Activated CD4-positive, alpha-beta T cell treated with anti-CD3 and anti-CD28 coated beads for 36 hours (primary cell): ENCODE measurements around the gene SERINC1. TPM values are rescaled to one million over a fixed set of nuclear protein-coding genes. Genes with fewer than 3 reads are reported as not detected.
"Not testable (repeated sequence)": the region's sequence is repeated elsewhere in the genome, so short reads cannot be mapped to it uniquely, and the experiment has no call there.

Experiments used
- ATAC-seq: fragments of 200-7000 bp; cut with Tn5 transposase; one replicate; pipeline ENCODE4 v1.10.0; 2021; ENCODE audit warnings: mild to moderate bottlenecking, moderate library complexity
- CTCF ChIA-PET: fragments of 350-600 bp; sonication (Branson Sonifier 250); formaldehyde crosslinking; loops from one replicate; lab custom pipeline; 2021; ENCODE audit warnings: antibody characterized with exemption; lab: Charles Lee
- POLR2A ChIA-PET: fragments of 350-600 bp; sonication (Branson Sonifier 250); formaldehyde crosslinking; loops from one replicate; lab custom pipeline; 2021; ENCODE audit warnings: antibody characterized with exemption, inconsistent platforms; lab: Charles Lee
- DNase-seq: peaks from one replicate; pipeline ENCODE4 v3.0.0-alpha.2; 2020
- H3K27ac Mint-ChIP-seq: one replicate; pipeline ENCODE4 v1.8.0; 2021; ENCODE audit warnings: mixed read lengths
- H3K27me3 Mint-ChIP-seq: one replicate; pipeline ENCODE4 v1.8.0; 2021; ENCODE audit warnings: mixed read lengths
- H3K36me3 Mint-ChIP-seq: one replicate; pipeline ENCODE4 v1.8.0; 2021; ENCODE audit warnings: low read depth, mixed read lengths
- H3K4me1 Mint-ChIP-seq: one replicate; pipeline ENCODE4 v1.8.0; 2021; ENCODE audit warnings: mixed read lengths
- H3K4me3 Mint-ChIP-seq: one replicate; pipeline ENCODE4 v1.8.0; 2021; ENCODE audit warnings: mild to moderate bottlenecking, moderate library complexity, mixed read lengths
- H3K9me3 Mint-ChIP-seq: one replicate; pipeline ENCODE4 v1.8.0; 2021; ENCODE audit warnings: low read depth, mixed read lengths
- intact Hi-C, 2 experiments: fragments of 100-400 bp; cut with DNase I in 1 of 2; cut with micrococcal nuclease in 1 of 2; formaldehyde crosslinking; loops; one replicate each; pipeline versions ENCODE4 v1.14.2 to v1.15.1; 2022 to 2024; cut with DNase I, micrococcal nuclease
- total RNA-seq, 2 experiments: library from RNA; stranded (reverse); gene quantifications; one replicate each; pipeline ENCODE4 v1.2.3, GENCODE V29; 2021

Gene SERINC1
- total RNA-seq, 2 experiments from 2014 or later = 35.2 to 46.3 TPM

- no peaks in the 10 kb centered on the region for H3K4me1 Mint-ChIP-seq
- no peak overlapping the region for H3K4me3 Mint-ChIP-seq
- no peak for ATAC-seq
- DNase-seq = no peak
- H3K27ac Mint-ChIP-seq = no peak overlapping the region
- no peaks in the 10 kb centered on the region for H3K9me3 Mint-ChIP-seq
- CTCF ChIA-PET = interaction anchor here (1.2 to 2.2 kb wide), 2 partner anchors 54 to 84 kb away, joined by 3 to 15 read pairs; no protein-coding TSS in a partner anchor
- no peaks in the 10 kb centered on the region for H3K27me3 Mint-ChIP-seq
- intact Hi-C loops = loop anchor here (1.0 to 5.0 kb wide), 4 partner anchors 54 to 841 kb away; no protein-coding TSS in a partner anchor
- POLR2A ChIA-PET = no interaction called here
- H3K36me3 Mint-ChIP-seq = peaks cover 5% of the 10 kb centered on the region
Measured at GRCh38 chr6:122476131-122476530, 4.5 kb upstream of the SERINC1 start.

DNA sequence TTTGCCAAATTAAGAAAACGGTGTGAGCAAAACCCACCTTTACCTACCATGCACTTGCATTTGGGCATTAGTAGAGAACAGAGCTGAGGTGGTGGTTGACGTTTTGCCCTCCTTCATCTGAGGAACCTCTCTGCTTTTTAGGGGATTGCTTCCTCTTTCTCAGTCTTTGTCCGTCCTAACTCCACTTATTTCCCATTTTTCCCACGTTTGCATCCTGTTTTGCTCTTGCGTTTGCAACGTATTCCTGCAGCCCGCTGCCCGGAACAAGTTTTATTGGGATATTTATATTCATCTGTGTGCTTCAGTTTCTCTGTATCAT is 374 bp upstream of the SERINC1 start:
- intact Hi-C loops = no loop called here
- Mint-ChIP-seq H3K36me3 (peaks cover 20% of the 10 kb centered on the region), H3K4me3 (peak overlapping the region; percentile 96), H3K27me3 (no peaks in the 10 kb centered on the region), H3K4me1 (peaks cover 25% of the 10 kb centered on the region), H3K27ac (peak overlapping the region; percentile 100), H3K9me3 (no peaks in the 10 kb centered on the region)
- DNase-seq (no peak), ATAC-seq (peak; percentile 35)
- POLR2A ChIA-PET = interaction anchor here (0.7 to 1.7 kb wide), 3 partner anchors 73 to 79 kb away, joined by 3 to 13 read pairs (median 4); partner anchors contain the start of gene HSF2
- CTCF ChIA-PET = interaction anchor here (1.0 to 1.6 kb wide), 4 partner anchors 58 to 90 kb away, joined by 3 to 6 read pairs (median 4); partner anchors contain the start of gene HSF2

DNA sequence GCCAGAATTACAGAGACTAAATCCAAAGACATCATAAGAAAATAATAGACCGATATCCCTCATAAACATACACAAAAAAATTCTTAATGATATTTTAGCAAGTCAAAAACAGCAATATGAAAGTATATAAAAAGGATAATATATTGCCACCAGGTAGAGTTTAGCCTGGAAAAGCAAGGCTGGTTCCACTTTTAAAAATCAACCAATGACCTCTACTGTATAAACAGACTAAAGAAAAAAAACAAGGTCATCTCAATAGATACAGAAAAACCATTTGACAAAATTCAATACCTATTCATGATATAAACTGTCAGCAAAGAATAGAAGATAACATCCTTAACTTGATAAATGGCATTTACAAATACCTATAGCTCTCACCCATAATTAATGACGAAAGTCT is 9.7 kb downstream of the SERINC1 start:
- peaks cover 33% of the 10 kb centered on the region for H3K36me3 Mint-ChIP-seq
- peak overlapping the region; percentile 17 for H3K27ac Mint-ChIP-seq
- no peak overlapping the region for H3K4me3 Mint-ChIP-seq

DNA sequence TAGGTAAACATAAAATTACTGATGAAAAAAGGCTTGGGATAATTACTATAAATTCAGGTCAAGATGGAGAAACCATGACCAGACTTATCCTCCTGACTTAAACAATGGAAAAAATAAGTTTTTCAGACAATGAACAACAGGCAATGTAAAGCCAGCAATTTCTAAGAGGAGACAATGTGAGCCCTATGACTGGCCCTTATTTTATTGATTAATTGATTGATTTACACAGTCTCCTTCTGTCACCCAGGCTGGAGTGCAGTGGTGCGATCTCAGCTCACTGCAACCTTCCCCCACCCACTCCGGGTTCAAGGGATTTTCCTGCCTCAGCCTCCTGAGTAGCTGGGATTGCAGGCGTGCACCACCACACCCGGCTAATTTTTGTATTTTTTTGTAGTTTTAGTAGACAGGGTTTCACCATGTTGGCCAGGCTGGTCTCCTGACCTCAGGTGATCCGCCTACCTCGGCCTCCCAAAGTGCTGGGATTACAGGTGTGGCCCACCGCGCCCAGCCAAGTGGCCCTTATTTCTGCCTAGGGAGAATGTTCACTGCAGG is 11.7 kb downstream of the SERINC1 start:
- CTCF ChIA-PET = interaction anchor here (0.6 kb wide), 1 partner anchor 48 kb away, joined by 3 read pairs; no protein-coding TSS in a partner anchor
- intact Hi-C loops, H3K9me3 Mint-ChIP-seq, H3K4me3 Mint-ChIP-seq, H3K27me3 Mint-ChIP-seq, ATAC-seq, DNase-seq, POLR2A ChIA-PET: not testable (repeated sequence)
- Mint-ChIP-seq H3K4me1 (peaks cover 74% of the 10 kb centered on the region), H3K36me3 (peaks cover 32% of the 10 kb centered on the region), H3K27ac (peak overlapping the region; percentile 71)

More for the DNA sequence above, 9.7 kb downstream of the SERINC1 start:
- CTCF ChIA-PET = no interaction called here
- Mint-ChIP-seq H3K9me3 (no peaks in the 10 kb centered on the region), H3K4me1 (peaks cover 85% of the 10 kb centered on the region), H3K27me3 (no peaks in the 10 kb centered on the region)
- ATAC-seq (no peak), DNase-seq (no peak)
- POLR2A ChIA-PET = no interaction called here
- intact Hi-C loops = loop anchor here in 1 of 2 experiments (1.0 to 2.0 kb wide), 2 partner anchors 8 to 17 kb away; no protein-coding TSS in a partner anchor

DNA sequence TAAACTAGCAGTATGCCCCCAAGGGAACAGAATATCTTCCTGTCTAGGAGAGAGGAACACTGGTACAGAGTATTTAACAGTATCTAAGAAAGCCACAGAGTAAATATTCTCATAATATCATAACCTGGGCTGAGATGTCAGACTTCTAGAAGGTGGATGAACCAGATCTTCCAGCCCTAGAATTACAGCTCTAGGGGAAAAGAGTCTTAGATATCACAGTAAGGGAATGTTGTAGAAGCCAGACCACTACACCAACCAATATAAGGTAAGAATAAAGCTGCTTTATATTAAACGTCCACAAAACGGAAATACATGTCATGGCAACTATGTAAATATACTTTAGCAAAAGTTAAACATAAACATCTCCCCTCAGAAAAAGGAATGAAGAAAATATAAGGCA is 12.4 kb downstream of the SERINC1 start:
- POLR2A ChIA-PET = no interaction called here
- DNase-seq (no peak), ATAC-seq (no peak)
- no peaks in the 10 kb centered on the region for H3K27me3 Mint-ChIP-seq
- CTCF ChIA-PET = interaction anchor here (0.6 to 1.7 kb wide), 2 partner anchors 10 to 1139 kb away, joined by 3 to 8 read pairs; no protein-coding TSS in a partner anchor
- no peaks in the 10 kb centered on the region for H3K9me3 Mint-ChIP-seq
- H3K4me1 Mint-ChIP-seq = peaks cover 71% of the 10 kb centered on the region
- H3K4me3 Mint-ChIP-seq = no peak overlapping the region
- intact Hi-C loops = no loop called here
- peaks cover 36% of the 10 kb centered on the region for H3K36me3 Mint-ChIP-seq
- H3K27ac Mint-ChIP-seq = peak overlapping the region; percentile 71

DNA sequence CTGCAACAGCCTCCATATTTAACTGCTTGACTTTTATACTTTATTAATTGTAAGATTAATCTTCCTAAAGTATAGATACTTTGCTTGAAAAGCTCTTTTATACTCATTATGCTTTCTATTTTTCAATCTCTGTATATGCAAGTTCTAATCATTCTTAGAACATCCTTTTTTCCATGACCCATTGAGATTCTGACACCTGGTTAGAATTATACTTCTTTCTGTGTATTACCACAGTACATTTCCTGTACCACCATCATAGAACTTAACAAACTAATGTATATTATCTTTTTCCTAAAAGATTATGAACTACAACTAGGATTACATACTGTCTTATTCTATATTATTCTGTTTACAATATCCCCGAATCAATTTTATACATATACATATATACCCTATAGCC is 13.5 kb downstream of the SERINC1 start:
- DNase-seq = no peak
- peaks cover 69% of the 10 kb centered on the region for H3K4me1 Mint-ChIP-seq
- ChIA-PET CTCF (interaction anchor here (1.7 kb wide), 1 partner anchor 8 kb away, joined by 8 read pairs; no protein-coding TSS in a partner anchor), POLR2A (no interaction called here)
- no peak overlapping the region for H3K4me3 Mint-ChIP-seq
- H3K36me3 Mint-ChIP-seq = peaks cover 36% of the 10 kb centered on the region
- intact Hi-C loops = no loop called here
- H3K27me3 Mint-ChIP-seq = no peaks in the 10 kb centered on the region
- peak overlapping the region; percentile 76 for H3K27ac Mint-ChIP-seq
- ATAC-seq = peak; percentile 71
- no peaks in the 10 kb centered on the region for H3K9me3 Mint-ChIP-seq

GRCh38 chr6:122455116-122455515 is 16.5 kb downstream of the SERINC1 start:
- CTCF ChIA-PET, H3K4me3 Mint-ChIP-seq, intact Hi-C loops, H3K27me3 Mint-ChIP-seq, POLR2A ChIA-PET, DNase-seq, H3K9me3 Mint-ChIP-seq, ATAC-seq: not testable (repeated sequence)
- Mint-ChIP-seq H3K4me1 (peaks cover 43% of the 10 kb centered on the region), H3K36me3 (peaks cover 48% of the 10 kb centered on the region), H3K27ac (peak overlapping the region; percentile 28)

- POLR2A ChIA-PET = no interaction called here
- ATAC-seq = no peak
- H3K4me3 Mint-ChIP-seq = no peak overlapping the region
- intact Hi-C loops = no loop called here
- peaks cover 43% of the 10 kb centered on the region for H3K4me1 Mint-ChIP-seq
- CTCF ChIA-PET = no interaction called here
- no peaks in the 10 kb centered on the region for H3K27me3 Mint-ChIP-seq
- DNase-seq = no peak
- peaks cover 50% of the 10 kb centered on the region for H3K36me3 Mint-ChIP-seq
- H3K9me3 Mint-ChIP-seq = no peaks in the 10 kb centered on the region
- peak overlapping the region; percentile 28 for H3K27ac Mint-ChIP-seq
Measured at GRCh38 chr6:122454673-122455072, 16.9 kb downstream of the SERINC1 start.

- no peak overlapping the region for H3K27ac Mint-ChIP-seq
- CTCF ChIA-PET = interaction anchor here (0.8 to 1.1 kb wide), 5 partner anchors 9 to 151 kb away, joined by 3 to 4 read pairs (median 3); no protein-coding TSS in a partner anchor
- POLR2A ChIA-PET = no interaction called here
- H3K27me3 Mint-ChIP-seq = no peaks in the 10 kb centered on the region
- intact Hi-C loops = no loop called here
- H3K4me1 Mint-ChIP-seq = peaks cover 31% of the 10 kb centered on the region
- DNase-seq = no peak
- no peak overlapping the region for H3K4me3 Mint-ChIP-seq
- peaks cover 56% of the 10 kb centered on the region for H3K36me3 Mint-ChIP-seq
- H3K9me3 Mint-ChIP-seq = no peaks in the 10 kb centered on the region
- ATAC-seq = no peak
Measured at GRCh38 chr6:122452509-122452908, 19.1 kb downstream of the SERINC1 start.

- DNase-seq = no peak
- POLR2A ChIA-PET = no interaction called here
- intact Hi-C loops = no loop called here
- ATAC-seq = no peak
- Mint-ChIP-seq H3K36me3 (peaks cover 56% of the 10 kb centered on the region), H3K27ac (peak overlapping the region; percentile 76), H3K4me1 (peaks cover 18% of the 10 kb centered on the region), H3K4me3 (no peak overlapping the region), H3K9me3 (no peaks in the 10 kb centered on the region), H3K27me3 (no peaks in the 10 kb centered on the region)
- CTCF ChIA-PET = interaction anchor here (0.7 to 1.5 kb wide), 2 partner anchors 10 to 17 kb away, joined by 3 to 8 read pairs; no protein-coding TSS in a partner anchor
Measured at GRCh38 chr6:122449069-122449468, 22.5 kb downstream of the SERINC1 start.

DNA sequence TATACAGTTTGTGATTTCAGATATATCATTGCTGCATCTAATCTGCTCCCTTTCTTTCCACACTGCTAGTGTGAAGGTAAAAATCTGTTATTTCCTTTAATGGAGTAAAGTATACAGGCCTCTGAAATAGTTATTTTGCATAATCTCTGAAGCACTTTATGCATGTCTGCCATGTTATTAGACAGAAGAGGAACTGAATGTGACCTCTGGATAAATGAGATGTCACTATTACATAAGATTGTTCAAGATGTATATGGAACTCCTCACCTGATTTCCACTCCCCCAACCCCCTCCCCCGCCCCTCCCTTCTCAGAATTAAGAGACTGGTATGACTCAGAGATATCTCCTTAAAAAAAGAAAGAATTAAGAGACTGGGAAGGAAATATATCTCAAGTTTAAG is 26.3 kb downstream of the SERINC1 start:
- ATAC-seq (no peak), DNase-seq (no peak)
- peaks cover 10% of the 10 kb centered on the region for H3K4me1 Mint-ChIP-seq
- H3K27me3 Mint-ChIP-seq = no peaks in the 10 kb centered on the region
- intact Hi-C loops = loop anchor here in 1 of 2 experiments (2.0 kb wide), 1 partner anchor 18 kb away; no protein-coding TSS in a partner anchor
- peaks cover 55% of the 10 kb centered on the region for H3K36me3 Mint-ChIP-seq
- CTCF ChIA-PET = no interaction called here
- H3K27ac Mint-ChIP-seq = no peak overlapping the region
- POLR2A ChIA-PET = no interaction called here
- no peak overlapping the region for H3K4me3 Mint-ChIP-seq
- H3K9me3 Mint-ChIP-seq = no peaks in the 10 kb centered on the region

DNA sequence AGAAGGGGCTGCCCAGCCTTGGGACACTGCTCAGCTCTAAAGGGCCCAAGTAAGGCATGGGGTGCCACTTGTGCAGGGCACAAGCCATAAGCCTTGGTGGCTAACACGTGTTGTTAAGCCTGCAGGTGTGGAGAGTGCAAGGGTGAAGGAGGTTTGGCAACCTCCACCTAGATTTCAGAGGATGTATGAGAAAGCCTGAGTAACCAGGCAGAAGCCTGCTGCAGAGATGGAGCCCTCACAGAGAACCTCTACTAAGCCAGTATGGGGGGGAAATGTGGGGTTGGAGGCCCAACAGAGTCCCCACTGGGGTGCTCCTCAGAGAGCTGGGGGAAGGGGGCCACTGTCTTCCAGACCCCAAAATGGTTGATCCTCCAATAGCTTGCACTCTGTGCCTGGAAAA is 32.6 kb downstream of the SERINC1 start:
- POLR2A ChIA-PET = no interaction called here
- Mint-ChIP-seq H3K4me3 (no peak overlapping the region), H3K4me1 (peaks cover 2% of the 10 kb centered on the region), H3K27me3 (no peaks in the 10 kb centered on the region), H3K27ac (no peak overlapping the region), H3K36me3 (peaks cover 71% of the 10 kb centered on the region), H3K9me3 (peaks cover 21% of the 10 kb centered on the region)
- ATAC-seq (no peak), DNase-seq (no peak)
- CTCF ChIA-PET = interaction anchor here (0.9 kb wide), 2 partner anchors 12 to 13 kb away, joined by 3 read pairs; no protein-coding TSS in a partner anchor
- intact Hi-C loops = no loop called here
